K562 (cell line): Measurements from ENCODE around the gene ZNF410. TPM values are rescaled to one million over a fixed set of nuclear protein-coding genes. Genes with fewer than 3 reads are reported as not detected.

Source experiments
- ATAC-seq: fragments of 200-7000 bp; cut with Tn5 transposase; 3 replicates; pipeline ENCODE4 v1.9.1; 2020; ENCODE audit warnings: moderate library complexity
- BruUV-seq: library from RNA; stranded (reverse); fragments of 400-500 nt; replicated peaks from 2 replicates; lab custom pipeline; 2021; lab: Mats Ljungman, UMichigan
- CTCF ChIA-PET: fragments of 300-600 bp; formaldehyde crosslinking; extraction: SDS; loops from one replicate; lab custom pipeline; 2021; ENCODE audit warnings: low intra/inter-chr PET ratio; lab: Yijun Ruan, JAX
- POLR2A ChIA-PET: fragments of 300-600, 350-650 bp; sonication (Branson Sonifier 250); formaldehyde crosslinking; extraction: SDS; loops from one replicate; lab custom pipeline; 2021; ENCODE audit warnings: antibody characterized with exemption, inconsistent platforms; lab: Yijun Ruan, JAX
- DNase-seq, 4 experiments: peaks; one replicate each; pipeline versions ENCODE4 v3.0.0 to v3.0.0-alpha.2; 2011 to 2018; ENCODE audit warnings: low spot score in 3 of 4, mixed read lengths in 3 of 4; ENCODE audit errors: extremely low read depth in 1 of 4
- FAIRE-seq: peaks from 2 replicates; lab custom pipeline; 2011; peaks lifted over from hg19 to GRCh38; lab: Jason Lieb, UNC
- H2AFZ ChIP-seq: 2 replicates; pipeline ENCODE4 v1.6.0; 2011; ENCODE audit warnings: low read depth, low read length, control low read depth, inconsistent platforms
- H3K27ac ChIP-seq: fragments of 200-600 bp; 3 replicates; pipeline ENCODE4 v1.8.0; 2011; ENCODE audit warnings: low read depth, mild to moderate bottlenecking, control low read depth, inconsistent platforms, low read length, moderate library complexity, mixed read lengths; ENCODE audit errors: extremely low read depth
- H3K27me3 ChIP-seq, 2 experiments: fragments of 300-600 bp in 1 of 2; 2 replicates in 1 of 2; 3 replicates in 1 of 2; pipeline versions ENCODE4 v1.6.0 to v1.8.0; 2011; ENCODE audit warnings: inconsistent platforms in 2 of 2, low read length in 2 of 2, mild to moderate bottlenecking in 1 of 2, mixed read lengths in 1 of 2, moderate library complexity in 1 of 2; ENCODE audit not compliant: control insufficient read depth in 2 of 2, insufficient read depth in 2 of 2
- H3K36me3 ChIP-seq: fragments of 300-600 bp; 3 replicates; pipeline ENCODE4 v1.8.0; 2011; ENCODE audit warnings: mild to moderate bottlenecking, low read length, inconsistent platforms; ENCODE audit not compliant: control insufficient read depth, insufficient read depth
- H3K4me1 ChIP-seq, 2 experiments: fragments of 200-600 bp in 1 of 2; replicated peaks in 1 of 2; 2 replicates in 1 of 2; 3 replicates in 1 of 2; pipeline versions ENCODE4 v1.5.1 to v1.8.0; 2011; ENCODE audit warnings: inconsistent platforms in 2 of 2, low read length in 2 of 2, mild to moderate bottlenecking in 1 of 2, mixed read lengths in 1 of 2, moderate library complexity in 1 of 2; ENCODE audit not compliant: control insufficient read depth in 2 of 2, insufficient read depth in 2 of 2
- H3K4me2 ChIP-seq: 2 replicates; pipeline ENCODE4 v1.6.1; 2011; ENCODE audit warnings: low read length, control low read depth, inconsistent platforms, mixed read lengths; ENCODE audit not compliant: insufficient read depth
- H3K4me3 ChIP-seq: fragments of 200-600 bp; sonication (generic), shearing (Covaris generic); 2 replicates; pipeline ENCODE4 v1.5.1; 2016; ENCODE audit warnings: control low read depth, inconsistent platforms
- H3K79me2 ChIP-seq: fragments of 200-600 bp; 3 replicates; pipeline ENCODE4 v1.8.0; 2011; ENCODE audit warnings: low read length, inconsistent platforms; ENCODE audit not compliant: control insufficient read depth, insufficient read depth
- H3K9ac ChIP-seq, 2 experiments: 2 replicates each; pipeline versions ENCODE4 v1.6.0 to v1.6.1; 2011; ENCODE audit warnings: low read depth in 2 of 2, low read length in 2 of 2, control low read depth in 1 of 2, inconsistent platforms in 1 of 2, mild to moderate bottlenecking in 1 of 2, mixed read lengths in 1 of 2; ENCODE audit not compliant: insufficient read depth in 1 of 2
- H3K9me1 ChIP-seq: one replicate; pipeline ENCODE4 v1.6.0; 2011; ENCODE audit warnings: inconsistent platforms, mild to moderate bottlenecking, low read length, moderate library complexity; ENCODE audit not compliant: control insufficient read depth, insufficient read depth
- H3K9me3 ChIP-seq: replicated peaks from 2 replicates; pipeline ENCODE4 v1.5.1; 2011; ENCODE audit warnings: low read depth, low read length, inconsistent platforms; ENCODE audit not compliant: control insufficient read depth, insufficient read depth
- H4K20me1 ChIP-seq: replicated peaks from 2 replicates; pipeline ENCODE4 v1.6.1; 2011; ENCODE audit warnings: low read length, inconsistent platforms, mixed read lengths; ENCODE audit not compliant: control insufficient read depth, insufficient read depth
- BRF2 ChIP-seq: IDR thresholded peaks from 3 replicates; pipeline ENCODE4 v1.6.1; 2011; ENCODE audit warnings: borderline replicate concordance, mild to moderate bottlenecking; ENCODE audit not compliant: insufficient read length, insufficient read depth
- CREB5 ChIP-seq: fragments of 250-450 bp; sonication (Bioruptor Pico); IDR thresholded peaks from 2 replicates; pipeline ENCODE4 v1.5.0; 2020; ENCODE audit warnings: mild to moderate bottlenecking
- ETV6 ChIP-seq, 3 experiments: fragments of 150-350 bp in 1 of 3; sonication (generic) in 1 of 3; formaldehyde crosslinking in 1 of 3; IDR thresholded peaks; 2 replicates each; pipeline versions ENCODE4 v1.6.1 to v1.8.0; 2014 to 2022; ENCODE audit warnings: borderline replicate concordance in 2 of 3, low read depth in 2 of 3, antibody characterized with exemption in 1 of 3, low read length in 1 of 3, mild to moderate bottlenecking in 1 of 3, missing genetic modification reagents in 1 of 3
- HDAC1 ChIP-seq, 2 experiments: fragments of 450-650 bp; IDR thresholded peaks; 2 replicates each; pipeline ENCODE4 v1.6.1; 2016 to 2017; ENCODE audit warnings: inconsistent platforms in 1 of 2, mild to moderate bottlenecking in 1 of 2, moderate library complexity in 1 of 2
- HES1 ChIP-seq: fragments of 450-650 bp; IDR thresholded peaks from 2 replicates; pipeline ENCODE4 v1.6.1; 2016; ENCODE audit warnings: low read depth, mild to moderate bottlenecking, moderate library complexity
- MYBL2 ChIP-seq, 2 experiments: fragments of 450-650 bp in 1 of 2; sonication (generic) in 1 of 2; formaldehyde crosslinking in 1 of 2; IDR thresholded peaks; 2 replicates each; pipeline versions ENCODE4 v1.6.1 to v1.8.1; 2017 to 2022; ENCODE audit warnings: borderline replicate concordance in 1 of 2, inconsistent platforms in 1 of 2, low read depth in 1 of 2, mild to moderate bottlenecking in 1 of 2, missing genetic modification reagents in 1 of 2, moderate library complexity in 1 of 2
- NONO ChIP-seq, 2 experiments: fragments of 200-400 bp in 1 of 2; fragments of 450-650 bp in 1 of 2; formaldehyde crosslinking in 1 of 2; IDR thresholded peaks; 2 replicates each; pipeline ENCODE4 v1.6.1; 2017; ENCODE audit warnings: low read depth in 2 of 2, mild to moderate bottlenecking in 2 of 2, moderate library complexity in 2 of 2, low read length in 1 of 2
- POLR2AphosphoS5 ChIP-seq: IDR thresholded peaks from 2 replicates; pipeline ENCODE4 v1.6.1; 2011; ENCODE audit warnings: mild to moderate bottlenecking, low read depth, low read length, moderate library complexity; ENCODE audit not compliant: control insufficient read depth, insufficient read depth
- SAP30 ChIP-seq: fragments of 200-600 bp; sonication (generic); IDR thresholded peaks from 2 replicates; pipeline ENCODE4 v1.6.1; 2012; ENCODE audit warnings: borderline replicate concordance, low read depth, mild to moderate bottlenecking, moderate library complexity, low read length, control low read depth, inconsistent platforms; ENCODE audit not compliant: insufficient read depth, poor library complexity, severe bottlenecking
- SOX6 ChIP-seq: fragments of 450-650 bp; IDR thresholded peaks from 2 replicates; pipeline ENCODE4 v1.6.1; 2014; ENCODE audit warnings: mild to moderate bottlenecking
- SREBF1 ChIP-seq: fragments of 150-350 bp; IDR thresholded peaks from 2 replicates; pipeline ENCODE4 v1.6.1; 2014; ENCODE audit warnings: antibody characterized with exemption, low read depth, low read length, borderline replicate concordance
- WGBS: fragments of 100-300 bp; shearing (Covaris generic); methylation state at CpG from one replicate; pipeline ENCODE4 v1.1.6; 2016; ENCODE audit warnings: low coverage, mixed read lengths; ENCODE audit not compliant: insufficient coverage; ENCODE audit errors: missing lambda C conversion rate; 5-methylcytosine and 5-hydroxymethylcytosine counted together
- in situ Hi-C: fragments of 300-500 bp; cut with MboI; formaldehyde crosslinking; loops from 4 replicates; pipeline ENCODE4 v1.15.0; 2018; ENCODE audit warnings: inconsistent platforms, mixed read lengths
- intact Hi-C: fragments of 100-400 bp; cut with micrococcal nuclease; formaldehyde crosslinking; loops from 2 replicates; pipeline ENCODE4 v1.14.2; 2022
- polyA plus RNA-seq, 8 experiments: library from polyadenylated mRNA; depleted of rRNA in 4 of 8; stranded (reverse) in 5 of 8; unstranded in 3 of 8; fragments of >200 nt; fragmentation: Nextera tagmentation in 2 of 8; fragmentation: Illumina TruSeq in 1 of 8; extraction: Ambion mirVana in 2 of 8; extraction: Trizol in 1 of 8; gene quantifications; 2 replicates each; pipeline versions ENCODE4 v1.2.1 to v1.2.3, GENCODE V29; 2011 to 2014; ENCODE audit warnings: inconsistent platforms in 1 of 8, missing spikeins in 1 of 8
- total RNA-seq, 7 experiments: library from RNA; depleted of rRNA in 6 of 7; stranded (reverse); fragments of >200 nt in 6 of 7; fragmentation: Illumina TruSeq in 2 of 7; extraction: Trizol in 2 of 7; gene quantifications; 2 replicates each; pipeline versions ENCODE4 v1.2.1 to v1.2.3, GENCODE V29; 2011 to 2021; ENCODE audit warnings: low replicate concordance in 1 of 7
- TF ChIP-seq, protein P1 (sequence below): IDR thresholded peaks from 2 replicates; pipeline ENCODE4 v1.6.1; 2011; ENCODE audit not compliant: insufficient read length; ENCODE audit errors: extremely low read depth

ZNF410 gene
- total and polyA plus RNA-seq, 9 of the 15 experiments (the other 6 are each of a cell fraction or from before 2014, with no cell fraction given), result 20.5 to 64.8 (median 38.7) TPM

- no peak for TF ChIP-seq BRF2
- no peak for TF ChIP-seq ETV6 (IDR thresholded peaks at IDR 0.05; ENCODE audit: borderline replicate concordance in 1 of 2, low read depth in 2 of 2, low read length in 1 of 2)
- TF ChIP-seq ETV6 (CRISPR knock-in tag; IDR thresholded peaks at IDR 0.05; ENCODE audit: borderline replicate concordance), result no peak
- TF ChIP-seq SOX6, result no peak
- TF ChIP-seq SAP30, result no peak
- TF ChIP-seq POLR2AphosphoS5, result no peak
- TF ChIP-seq HDAC1 (IDR thresholded peaks at IDR 0.05), result no peak
- TF ChIP-seq NONO (IDR thresholded peaks at IDR 0.05; ENCODE audit: low read depth in 2 of 2, low read length in 1 of 2), result no peak
Measured at GRCh38 chr14:73895939-73896338, 9.3 kb downstream of the ZNF410 start (continued).

DNA sequence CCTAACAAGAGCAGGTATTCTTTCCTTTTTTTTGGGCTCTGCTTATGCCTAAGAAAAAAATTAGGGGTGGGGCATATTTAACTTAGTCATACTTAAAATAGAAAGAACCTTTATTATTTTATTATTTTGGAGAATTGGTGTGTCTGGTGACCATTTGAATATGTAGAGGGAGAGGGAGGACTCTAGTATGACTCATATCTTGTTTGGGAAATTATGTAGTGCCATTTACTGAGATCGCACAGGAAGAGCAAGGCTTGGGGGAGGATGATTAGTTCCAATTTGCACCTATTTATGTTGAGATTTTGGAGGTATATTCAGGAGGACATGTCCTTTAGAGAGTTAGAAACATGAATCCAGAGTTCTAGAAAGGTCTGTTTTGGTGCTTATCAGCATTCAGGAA lies 9.9 kb downstream of the ZNF410 start:
- no peak for FAIRE-seq
- in situ Hi-C loops, result no loop called here
- ChIA-PET POLR2A (interaction anchor here (2.0 to 2.9 kb wide), 2 partner anchors 10 to 11 kb away, joined by 6 to 10 read pairs; partner anchors contain the start of gene ZNF410), CTCF (no interaction called here)
- H3K9ac ChIP-seq, result no peak overlapping the region
- H3K4me2 ChIP-seq, result no peak overlapping the region
- BruUV-seq, result no TSS peak
- 86% methylated on average over 1 of the region's 1 CpG for WGBS
- no peak overlapping the region for H3K4me3 ChIP-seq
- no peak overlapping the region for H2AFZ ChIP-seq
- H3K9me1 ChIP-seq, result no peaks in the 10 kb centered on the region
- H4K20me1 ChIP-seq, result no peaks in the 10 kb centered on the region
- intact Hi-C loops, result loop anchor here (2.0 kb wide), 1 partner anchor 64 kb away; no protein-coding TSS in a partner anchor
- no peak for ATAC-seq
- no peak for DNase-seq
- H3K36me3 ChIP-seq, result peaks cover 84% of the 10 kb centered on the region
- no peak overlapping the region for H3K27ac ChIP-seq
- H3K4me1 ChIP-seq, result no peaks in the 10 kb centered on the region; a peak in 1 of 5 replicates
- H3K9me3 ChIP-seq, result no peaks in the 10 kb centered on the region
- no peaks in the 10 kb centered on the region for H3K27me3 ChIP-seq
- peaks cover 17% of the 10 kb centered on the region for H3K79me2 ChIP-seq
- no peak for TF ChIP-seq SREBF1
- TF ChIP-seq MYBL2 (IDR thresholded peaks at IDR 0.05; ENCODE audit: low read depth), result no peak
- no peak for TF ChIP-seq MYBL2 (CRISPR knock-in tag; IDR thresholded peaks at IDR 0.05; ENCODE audit: borderline replicate concordance)
- no peak for TF ChIP-seq CREB5 (CRISPR knock-in tag)
- TF ChIP-seq HES1, result no peak
- TF ChIP-seq, protein P1, sequence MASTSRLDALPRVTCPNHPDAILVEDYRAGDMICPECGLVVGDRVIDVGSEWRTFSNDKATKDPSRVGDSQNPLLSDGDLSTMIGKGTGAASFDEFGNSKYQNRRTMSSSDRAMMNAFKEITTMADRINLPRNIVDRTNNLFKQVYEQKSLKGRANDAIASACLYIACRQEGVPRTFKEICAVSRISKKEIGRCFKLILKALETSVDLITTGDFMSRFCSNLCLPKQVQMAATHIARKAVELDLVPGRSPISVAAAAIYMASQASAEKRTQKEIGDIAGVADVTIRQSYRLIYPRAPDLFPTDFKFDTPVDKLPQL, result no peak
